ENCODE measurements around the gene TSKS.

GRCh38 chr19:49773663-49774350, 10.7 kb upstream of the TSKS start:
- TF ChIP-seq CTCF (IDR thresholded peaks at IDR 0.05; ENCODE audit: low read depth, low read length) (no peak), EZH2phosphoT487 (IDR thresholded peaks at IDR 0.05; ENCODE audit: low read depth) (no peak)

Measured in OCI-LY3 (cell line).